ENCODE data around the gene FOXP1.

The FOXP1 gene

DNA sequence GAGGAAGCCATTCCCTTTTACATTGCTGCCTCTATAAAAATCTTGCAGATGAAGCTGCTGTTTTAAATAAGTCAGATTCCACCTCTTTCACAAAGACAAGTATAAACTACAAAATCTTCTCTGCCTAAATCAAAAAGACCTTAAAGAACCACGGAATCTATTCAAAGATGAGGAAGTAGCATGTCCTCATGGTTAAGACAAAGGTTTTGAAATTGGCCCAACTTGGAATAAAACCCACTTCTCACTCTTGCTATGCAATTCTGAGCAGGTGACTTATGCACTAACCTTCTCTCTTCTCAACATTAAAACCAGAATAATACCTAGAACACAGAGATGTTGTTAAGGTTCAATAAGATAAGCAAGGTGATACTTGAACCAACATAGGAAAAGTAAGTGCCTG, 97.6 kb downstream of the FOXP1 start:
- DNase-seq (ENCODE audit: low read depth in 2 of 2) = no peak

DNA sequence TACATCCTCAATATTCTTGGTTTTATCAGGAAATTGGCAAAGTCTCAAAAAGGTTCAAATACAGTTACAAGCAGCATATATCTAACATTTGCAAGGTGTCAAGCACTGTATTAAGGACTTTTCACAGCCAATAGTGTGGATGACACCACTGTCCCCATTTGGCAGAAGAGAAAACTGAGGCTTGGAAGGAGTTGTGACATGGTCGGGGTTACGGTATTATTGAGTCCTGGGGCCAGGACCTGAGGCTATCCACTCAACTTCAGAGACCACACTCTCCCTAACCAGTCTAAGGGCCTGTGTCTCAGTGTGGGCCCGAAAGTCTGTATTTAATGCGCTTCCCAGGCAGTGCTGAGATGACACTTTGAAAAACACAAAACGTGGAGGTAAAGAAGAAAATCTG, 99.1 kb downstream of the FOXP1 start:
- DNase-seq (ENCODE audit: low read depth in 2 of 2) = no peak

DNA sequence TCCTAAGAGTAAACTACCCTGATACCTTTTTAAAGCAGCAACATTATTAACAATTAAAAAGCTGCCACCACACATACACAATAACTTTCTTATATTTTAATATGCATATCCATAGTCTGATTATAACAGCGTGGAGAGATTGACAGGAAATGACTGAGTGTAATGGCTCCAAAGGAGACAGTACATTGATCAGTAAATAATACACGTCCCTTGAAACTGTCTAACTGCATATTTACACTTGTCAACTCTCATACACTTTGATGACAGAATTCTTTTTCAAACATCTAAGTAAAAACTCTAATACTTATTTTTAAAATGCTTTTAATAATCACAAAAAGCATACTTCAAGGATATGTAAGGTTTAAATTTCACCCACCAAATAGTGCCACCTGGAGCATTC, 99.5 kb downstream of the FOXP1 start:
- DNase-seq (ENCODE audit: low read depth in 2 of 2) = no peak

DNA sequence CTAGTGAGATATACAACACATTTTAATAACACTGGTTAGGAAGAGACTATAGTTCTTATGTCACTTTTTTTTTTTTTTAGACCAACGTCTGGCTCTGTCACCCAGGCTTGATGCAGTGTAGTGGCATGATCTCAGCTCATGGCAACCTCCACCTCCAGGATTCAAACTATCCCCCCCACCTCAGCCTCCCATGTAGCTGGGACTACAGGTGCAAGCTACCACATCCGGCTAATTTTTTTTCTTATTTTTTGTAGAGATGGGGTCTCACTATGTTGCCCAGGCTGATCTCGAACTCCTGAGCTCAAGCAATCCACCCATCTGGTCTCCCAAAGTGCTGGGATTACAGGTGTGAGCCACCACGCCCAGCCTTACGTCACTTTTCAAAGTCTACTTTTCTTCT, 100.8 kb downstream of the FOXP1 start:
- no peak for DNase-seq (ENCODE audit: low read depth in 2 of 2)

DNA sequence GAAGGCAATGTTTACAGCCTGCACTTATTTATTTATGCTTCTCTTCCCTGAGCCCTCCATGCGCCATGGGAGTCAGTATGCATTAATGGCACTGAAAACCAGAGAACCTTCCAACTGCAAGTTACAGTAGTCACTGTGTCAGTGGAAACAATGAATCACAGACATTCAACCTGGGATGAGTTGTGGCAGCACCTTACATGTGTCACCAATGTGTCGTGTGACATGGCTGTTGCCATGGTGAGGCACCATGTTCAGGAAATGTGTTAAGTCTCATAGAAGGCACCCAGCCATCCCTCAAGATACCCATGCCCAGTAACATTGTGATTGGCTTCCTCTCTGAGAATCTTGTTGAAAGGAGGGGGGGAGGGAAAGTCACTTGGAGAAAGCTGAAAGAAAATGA, 105.0 kb downstream of the FOXP1 start:
- DNase-seq (ENCODE audit: low read depth in 2 of 2) = peak; percentile 62 to 73

DNA sequence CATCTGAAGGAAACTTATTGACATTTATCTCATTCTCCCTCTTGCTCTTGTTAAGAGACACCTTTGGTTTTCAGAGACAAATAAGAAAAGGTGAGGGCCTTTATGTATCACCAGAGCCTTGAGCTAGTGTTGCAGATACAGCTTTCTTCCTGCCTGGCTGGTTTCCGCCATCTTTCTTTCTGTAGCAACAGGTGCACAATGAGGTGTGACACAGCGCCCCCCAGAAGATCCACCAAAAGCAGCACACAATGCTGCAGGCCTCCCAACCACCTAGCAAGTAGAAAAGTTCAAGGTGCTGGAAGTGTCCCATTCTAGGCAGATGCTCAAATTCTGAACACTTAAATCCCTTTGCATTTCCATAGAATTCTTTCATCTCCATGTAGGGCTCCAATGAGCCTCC, 106.6 kb downstream of the FOXP1 start:
- DNase-seq (ENCODE audit: low read depth in 2 of 2) = no peak

DNA sequence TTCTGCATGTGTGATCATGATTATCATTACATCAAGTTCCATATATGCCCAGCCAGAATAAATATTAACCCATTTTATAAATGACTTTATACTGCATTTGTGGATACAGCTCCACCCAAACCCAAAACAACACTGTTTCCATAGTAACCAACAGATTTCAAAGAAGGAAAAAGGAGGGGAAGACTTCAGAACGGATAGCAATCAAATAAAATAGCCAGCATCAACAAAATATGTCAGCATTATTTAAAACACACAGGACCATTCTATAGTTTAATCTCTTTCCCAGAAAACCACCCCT, 114.4 kb downstream of the FOXP1 start:
- no peak for DNase-seq (ENCODE audit: low read depth in 2 of 2)

DNA sequence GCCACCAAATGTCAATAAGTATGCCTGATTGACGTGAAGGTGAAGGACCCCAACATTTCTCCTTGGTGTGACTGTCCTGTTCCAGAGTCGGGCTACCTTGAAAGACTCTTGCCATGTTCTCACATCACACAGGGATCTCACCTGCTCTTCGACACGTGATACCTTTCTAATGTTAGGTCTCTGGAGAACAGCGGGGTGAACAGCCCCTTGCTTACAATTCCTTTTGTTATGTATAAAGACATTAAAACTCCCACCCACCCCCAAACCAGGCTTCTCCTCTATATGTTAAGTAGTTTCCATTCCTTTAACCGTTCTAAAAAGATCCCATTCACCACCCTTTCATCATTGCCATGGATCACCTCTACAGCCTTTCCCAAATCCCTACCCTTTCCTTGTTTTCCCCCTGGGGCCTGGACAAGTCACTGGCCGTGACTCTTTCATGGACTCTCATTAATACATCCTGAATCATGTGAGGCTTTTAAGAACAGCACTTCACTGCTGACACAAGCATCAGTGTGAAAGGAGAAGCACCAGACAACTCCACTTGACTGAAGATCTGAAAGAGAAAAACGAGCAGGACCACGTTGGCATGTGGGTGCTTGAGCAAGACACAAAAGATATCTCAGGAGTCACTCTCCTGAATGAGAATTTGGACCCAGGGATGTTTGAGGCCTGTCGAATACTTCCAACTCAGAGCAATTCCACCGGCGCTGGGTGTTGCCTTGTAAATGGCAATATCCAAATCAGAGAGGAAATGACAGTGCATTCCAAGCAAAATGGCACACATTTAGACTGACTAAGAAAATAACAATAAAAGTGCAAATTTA, 115.0 kb downstream of the FOXP1 start:
- no peak for DNase-seq (ENCODE audit: low read depth in 2 of 2)

DNA sequence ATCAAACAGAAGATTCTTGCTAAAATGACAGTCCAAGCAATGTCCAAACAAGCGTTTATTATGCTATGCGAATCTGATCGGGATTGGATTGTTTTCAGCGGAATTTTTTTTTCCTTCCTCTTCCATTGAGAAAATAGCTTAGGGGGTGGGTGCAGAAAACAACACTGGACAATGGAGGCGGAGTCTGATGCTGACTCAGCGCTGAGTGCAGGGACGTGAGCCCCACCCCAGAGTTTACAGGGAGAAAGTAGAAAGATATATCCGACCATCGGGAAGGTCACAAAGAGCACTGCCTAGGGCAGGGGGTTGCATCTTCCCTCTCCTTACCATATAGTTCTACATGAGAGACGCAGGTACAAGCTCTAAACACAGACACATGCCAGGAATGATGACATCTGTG, 117.0 kb downstream of the FOXP1 start:
- DNase-seq (ENCODE audit: low read depth in 2 of 2) = no peak

DNA sequence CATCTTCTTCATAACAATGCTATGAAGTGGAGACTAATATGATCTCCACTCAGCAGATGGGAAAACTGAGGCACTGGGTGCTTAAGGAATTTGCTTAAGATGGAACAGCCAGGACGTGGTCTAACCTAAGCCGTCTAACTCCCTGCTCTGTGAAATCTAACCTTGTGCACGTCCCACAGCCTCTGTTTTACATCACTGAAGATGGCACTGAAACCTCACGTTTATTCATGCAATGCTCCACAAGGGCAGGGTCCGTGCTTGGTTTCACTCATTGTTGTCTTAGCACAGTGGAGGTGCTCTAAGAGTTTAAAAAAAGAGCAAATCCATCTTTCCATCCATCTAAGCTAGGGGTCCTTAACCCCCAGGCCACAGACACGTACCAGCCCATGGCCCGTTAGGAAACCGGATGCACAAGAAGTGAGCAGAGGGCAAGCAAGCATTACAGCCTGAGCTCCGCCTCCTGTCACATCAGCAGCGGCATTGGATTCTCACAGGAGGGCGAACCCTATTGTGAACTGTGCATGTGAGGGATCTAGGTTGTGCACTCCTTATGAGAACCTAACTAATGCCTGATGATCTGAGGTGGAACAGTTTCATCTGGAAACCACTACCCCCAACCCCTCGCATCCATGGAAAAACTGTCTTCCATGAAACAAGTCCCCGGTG, 118.0 kb downstream of the FOXP1 start:
- DNase-seq (ENCODE audit: low read depth in 2 of 2) = no peak

DNA sequence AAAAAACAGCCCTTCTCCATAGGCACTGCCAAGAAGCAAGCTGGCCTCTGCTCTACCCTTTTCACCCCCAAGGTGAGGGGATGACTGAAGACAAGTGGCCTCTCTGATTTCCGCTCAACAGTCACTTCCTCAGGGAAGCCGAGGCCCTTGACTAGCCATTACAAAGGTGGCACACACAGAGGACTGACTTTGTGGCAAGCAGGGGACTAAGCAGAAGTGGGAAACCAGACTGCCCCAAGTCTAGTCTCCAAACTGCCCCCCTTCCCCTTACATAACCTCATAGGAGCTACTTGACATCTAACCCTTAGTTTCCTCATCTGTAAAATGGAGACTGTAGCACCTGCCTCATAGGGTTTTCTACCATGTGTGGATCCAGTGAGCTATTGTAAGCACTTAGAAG, 118.9 kb downstream of the FOXP1 start:
- no peak for DNase-seq (ENCODE audit: low read depth in 2 of 2)

DNA sequence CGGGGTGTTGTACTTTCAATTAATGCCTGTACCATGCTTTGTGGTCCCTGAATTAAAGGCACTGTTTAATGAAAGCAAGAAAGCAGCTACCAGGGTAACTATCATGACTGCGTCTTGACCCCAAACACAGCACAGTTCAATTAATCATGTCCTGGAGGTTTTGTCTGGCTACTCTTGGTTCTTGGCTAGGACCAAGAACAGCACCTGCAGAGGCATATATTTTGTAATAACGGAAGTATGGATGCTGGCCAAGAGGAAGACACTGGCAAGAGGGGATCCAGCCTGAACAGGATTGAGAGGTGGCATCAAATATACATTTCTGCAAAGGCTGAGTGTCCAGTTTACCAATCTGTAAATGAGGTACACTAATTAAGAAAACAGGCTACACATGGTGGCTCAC, 119.9 kb downstream of the FOXP1 start:
- DNase-seq (ENCODE audit: low read depth in 2 of 2) = no peak

DNA sequence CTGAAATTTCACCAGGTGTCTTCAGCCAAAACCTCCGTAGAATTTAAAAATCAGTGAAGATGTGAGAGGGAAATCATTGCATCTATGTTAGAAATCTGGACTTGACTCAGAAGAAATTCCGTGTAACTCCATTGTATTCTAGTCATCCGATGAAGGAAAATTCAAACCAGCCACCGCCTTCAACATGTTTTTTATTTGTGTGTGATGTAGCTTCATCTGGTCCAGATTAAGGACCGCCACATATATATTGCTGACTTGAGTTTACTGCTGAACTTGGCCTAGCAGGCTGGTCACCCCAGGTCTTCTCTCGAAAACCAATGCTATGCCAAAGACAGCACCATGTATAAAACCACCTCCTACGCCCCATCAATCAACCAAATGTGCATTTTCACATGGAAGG, 120.9 kb downstream of the FOXP1 start:
- no peak for DNase-seq (ENCODE audit: low read depth in 2 of 2)

DNA sequence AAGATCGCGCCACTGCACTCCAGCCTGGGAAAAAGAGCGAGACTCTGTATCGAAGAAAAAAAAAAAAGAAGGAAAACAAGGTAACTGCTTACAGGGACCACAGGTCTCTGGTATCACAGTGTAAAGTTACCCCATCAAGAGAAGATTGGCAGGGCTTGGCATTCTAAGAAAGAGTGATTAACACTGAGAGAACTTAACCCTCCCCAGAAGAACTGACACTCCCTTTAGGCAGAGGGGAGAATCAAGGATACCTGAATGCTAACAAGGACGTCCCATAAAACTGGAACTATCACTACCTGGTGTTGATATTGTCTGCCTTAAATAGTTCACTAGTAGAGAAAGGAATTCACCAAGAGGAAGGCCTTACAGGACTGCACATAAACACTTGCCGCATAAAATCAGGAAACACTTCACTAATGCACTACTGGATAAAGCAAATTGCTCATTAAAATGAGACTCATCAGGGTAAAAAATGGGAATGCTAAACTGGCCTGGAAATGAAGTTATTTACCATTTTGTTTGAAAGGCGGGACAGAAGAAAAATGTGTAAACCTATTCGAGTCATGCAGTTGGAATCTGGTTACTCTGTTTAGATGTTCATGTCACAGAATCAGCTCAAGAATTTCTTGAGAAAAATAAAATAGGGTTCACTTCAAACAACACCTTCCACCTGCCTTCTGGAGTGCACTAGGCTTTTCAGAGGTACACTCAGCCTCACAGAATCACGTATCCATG, 121.6 kb downstream of the FOXP1 start:
- DNase-seq (ENCODE audit: low read depth in 2 of 2) = no peak

DNA sequence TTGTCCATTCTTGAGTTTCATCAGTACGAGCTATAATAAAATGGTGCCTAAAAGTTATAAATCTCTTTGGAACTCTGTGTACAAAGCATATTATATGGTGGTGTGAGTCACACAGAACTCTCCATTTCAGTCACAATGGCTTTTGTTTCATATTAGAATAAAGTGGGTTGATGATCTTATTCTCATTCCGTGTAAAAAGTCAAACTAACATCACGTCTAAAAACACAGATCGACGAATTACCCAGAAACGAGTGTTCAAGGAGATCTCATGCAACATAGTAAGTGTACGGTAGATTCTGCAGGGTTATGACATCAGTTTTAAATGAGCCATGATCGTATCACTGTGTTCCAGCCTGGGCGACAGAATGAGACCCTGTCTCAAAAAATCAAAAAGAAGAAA, 122.4 kb downstream of the FOXP1 start:
- DNase-seq (ENCODE audit: low read depth in 2 of 2) = no peak

DNA sequence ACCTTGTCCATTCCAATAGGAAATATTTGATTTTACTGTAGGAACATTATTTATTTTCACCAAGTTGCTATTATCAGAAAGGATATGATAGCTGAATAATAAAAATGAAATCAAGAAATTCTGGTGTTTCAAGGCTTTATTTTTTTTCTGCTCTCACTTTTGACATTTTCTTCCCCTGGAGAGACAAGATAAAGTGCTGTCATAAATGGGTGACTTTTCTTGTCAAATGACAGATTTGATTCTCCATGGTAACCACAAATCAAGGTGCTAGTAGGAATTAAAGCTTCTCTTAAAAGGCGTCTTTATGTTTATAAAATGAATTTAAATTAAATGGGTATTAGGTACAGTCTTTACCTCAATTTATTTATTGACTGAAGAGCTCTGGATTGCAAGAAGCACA, 124.6 kb downstream of the FOXP1 start:
- no peak for DNase-seq (ENCODE audit: low read depth in 2 of 2)

DNA sequence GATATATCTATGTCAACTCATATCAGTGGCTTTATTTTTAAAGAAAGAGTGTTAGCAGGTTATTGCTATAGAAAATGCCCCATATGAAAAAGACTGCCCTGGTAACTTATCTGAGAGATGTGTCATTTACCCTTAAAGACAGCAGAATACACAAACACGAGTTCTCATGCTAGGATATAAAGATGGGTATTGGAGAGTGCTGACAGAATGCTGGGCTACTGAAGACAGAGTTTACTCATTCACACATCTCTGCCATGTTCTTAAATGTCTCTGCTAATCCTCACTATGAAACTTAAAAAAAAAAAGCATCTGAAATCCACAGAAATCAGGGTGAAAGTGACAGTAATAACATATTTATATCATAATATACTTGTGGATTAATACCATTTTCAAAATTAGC, 126.7 kb downstream of the FOXP1 start:
- no peak for DNase-seq (ENCODE audit: low read depth in 2 of 2)

DNA sequence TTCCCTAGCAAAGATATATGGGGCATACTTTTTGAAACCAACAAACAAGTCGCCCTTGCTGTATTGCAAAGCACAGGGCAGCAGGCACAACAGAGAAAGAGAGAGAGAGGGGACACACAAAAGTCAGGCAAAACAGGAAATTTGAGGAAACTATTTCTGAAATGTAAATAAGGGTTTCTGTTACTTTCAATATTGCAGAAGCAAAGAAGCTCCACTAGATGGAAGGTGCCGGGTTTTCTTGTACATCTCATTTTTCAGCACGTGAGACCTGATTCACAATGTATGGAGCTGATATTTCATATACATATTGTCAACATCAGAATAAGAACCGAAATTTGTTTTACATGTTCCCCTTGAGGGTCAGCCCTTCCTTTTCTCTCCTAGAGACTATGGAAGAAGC, 127.4 kb downstream of the FOXP1 start:
- no peak for DNase-seq (ENCODE audit: low read depth in 2 of 2)

DNA sequence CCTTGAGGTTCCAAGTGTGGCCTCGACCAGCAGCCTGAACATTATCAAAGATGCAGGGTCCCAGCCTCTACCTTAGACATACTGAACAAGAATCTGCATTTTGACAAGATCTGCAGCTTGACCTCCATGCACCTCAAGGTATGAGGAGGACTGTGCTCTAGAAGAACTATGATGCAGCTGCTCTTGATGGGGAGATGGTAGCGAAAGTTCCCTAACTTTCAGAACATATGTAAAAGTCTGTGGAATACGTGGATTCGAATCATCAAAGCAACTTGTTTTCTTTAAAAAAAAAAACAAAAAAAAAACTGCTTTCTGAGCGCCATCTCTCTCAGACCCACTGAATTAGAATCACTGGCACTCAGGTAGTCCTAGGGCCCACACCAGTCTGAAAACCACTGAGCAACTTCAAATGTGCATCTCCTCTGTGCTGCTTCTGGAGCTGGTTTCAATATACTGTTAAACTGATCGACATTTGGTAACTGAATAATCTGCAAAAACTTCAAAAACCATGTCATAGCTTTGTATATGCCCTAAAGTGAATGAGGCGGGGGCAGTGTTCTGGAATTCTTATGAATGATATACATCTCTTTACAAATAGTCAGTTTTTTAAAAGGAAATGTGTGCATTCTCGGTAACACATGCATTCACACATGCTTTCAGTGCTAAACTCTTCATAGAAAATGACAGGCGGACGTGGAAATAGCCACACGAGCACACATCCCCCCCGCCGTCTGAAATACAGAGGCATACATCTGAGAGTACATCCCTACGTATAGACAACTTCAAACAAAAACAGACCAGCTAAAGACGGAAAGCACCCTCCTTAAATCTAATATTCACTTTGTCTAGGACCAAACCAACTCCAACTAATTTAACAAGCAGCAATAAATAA, 128.8 kb downstream of the FOXP1 start:
- no peak for DNase-seq (ENCODE audit: low read depth in 2 of 2)

DNA sequence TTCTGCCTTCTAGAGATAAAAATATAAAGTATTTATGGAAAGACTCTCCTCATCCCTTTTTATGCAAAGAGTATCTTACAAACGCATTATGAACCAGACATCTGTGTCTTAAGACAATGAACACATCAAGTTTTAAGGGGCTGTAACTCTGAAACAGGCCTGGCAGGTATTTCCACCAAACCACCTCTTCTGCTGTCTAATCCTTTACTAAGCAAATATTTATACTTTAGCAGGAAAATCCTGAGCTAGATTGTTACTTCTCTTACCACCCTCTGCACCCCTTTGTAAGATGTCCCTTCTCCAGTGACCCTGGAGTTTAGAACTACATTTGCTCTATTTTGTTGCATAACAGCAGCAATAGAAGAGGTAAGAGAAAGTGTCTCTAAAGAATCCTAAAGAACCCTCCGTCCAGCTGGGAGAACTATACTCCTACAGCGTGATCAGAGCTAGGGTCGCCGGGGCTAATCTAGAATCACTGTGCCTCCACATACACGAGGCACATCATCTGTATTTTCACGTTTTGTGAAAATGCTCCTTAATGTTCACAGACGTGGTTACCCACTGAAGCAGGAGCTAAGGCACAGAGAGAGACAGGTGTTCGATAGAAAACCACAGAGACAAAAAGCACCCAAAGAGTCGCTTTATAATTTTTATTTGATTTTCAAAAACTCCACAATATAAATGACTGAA, 129.6 kb downstream of the FOXP1 start:
- DNase-seq (ENCODE audit: low read depth in 2 of 2) = no peak

DNA sequence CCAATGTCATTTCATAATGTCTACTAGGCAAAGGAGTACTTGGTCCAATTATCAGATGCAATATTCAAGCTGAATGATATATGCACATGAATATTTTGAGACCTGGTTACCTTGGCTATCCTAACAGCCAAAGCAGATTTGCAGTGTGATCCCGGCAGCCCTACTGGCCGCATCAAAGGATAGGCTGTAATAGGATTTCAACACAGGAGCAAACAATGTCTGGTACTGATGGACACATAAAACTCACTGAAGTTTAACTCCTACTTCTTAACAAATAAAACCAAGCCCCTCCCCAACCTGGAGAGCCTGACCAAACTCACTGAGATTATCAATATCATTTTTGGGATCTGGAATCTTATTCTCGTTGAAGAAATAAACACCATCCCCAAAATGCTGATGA, 130.2 kb downstream of the FOXP1 start:
- no peak for DNase-seq (ENCODE audit: low read depth in 2 of 2)

DNA sequence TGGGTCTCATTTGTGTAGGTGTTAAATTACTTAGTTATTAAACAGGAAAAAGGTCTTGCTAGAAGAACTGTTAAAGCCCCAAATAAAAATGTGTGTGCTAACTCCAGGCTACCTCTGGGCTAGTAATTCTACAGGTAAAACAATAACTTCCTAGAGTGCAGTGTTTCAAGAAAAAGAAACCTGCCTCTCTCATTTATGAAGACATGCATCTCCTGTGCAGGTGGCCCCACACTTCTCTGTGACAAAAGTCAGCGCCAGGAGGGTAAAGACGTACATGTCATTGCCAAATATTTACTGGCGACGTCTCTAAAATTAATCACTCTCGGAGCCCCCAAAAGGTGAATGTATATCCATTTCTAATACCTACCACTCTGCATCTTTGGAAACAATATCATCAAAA, 131.7 kb downstream of the FOXP1 start:
- DNase-seq (ENCODE audit: low read depth in 2 of 2) = no peak

Measured in stimulated activated CD8-positive, alpha-beta memory T cell treated with anti-CD3 and anti-CD28 coated beads, Interleukin-7, amount 100 ng/mL, for 4 hours (primary cell).